CD4-positive, CD25-positive, alpha-beta regulatory T cell (primary cell): ENCODE data around the gene RAB4A. TPM values are rescaled to one million over a fixed set of nuclear protein-coding genes. Genes with fewer than 3 reads are reported as not detected.

Experiments
- ATAC-seq, 2 donors: fragments of 150-1000 bp; cut with Tn5 transposase; one replicate each; pipeline ENCODE4 v1.10.0; 2021; ENCODE audit warnings: low read depth in 2 of 2, moderate number of reproducible peaks in 2 of 2, moderate library complexity in 1 of 2
- DNase-seq, 3 donors: peaks; one replicate each; pipeline versions ENCODE4 v3.0.0 to v3.0.0-alpha.2; 2012 to 2022; ENCODE audit warnings: mixed read lengths in 1 of 3
- H3K27ac ChIP-seq: one replicate; pipeline ENCODE4 v1.7.0; 2013; ENCODE audit warnings: mild to moderate bottlenecking, low read length; ENCODE audit not compliant: insufficient read depth, poor library complexity, severe bottlenecking
- H3K27me3 ChIP-seq: one replicate; pipeline ENCODE4 v1.7.0; 2013; ENCODE audit warnings: low read length; ENCODE audit not compliant: control insufficient read depth, insufficient read depth
- H3K36me3 ChIP-seq: one replicate; pipeline ENCODE4 v1.7.0; 2013; ENCODE audit warnings: mild to moderate bottlenecking, low read length, moderate library complexity; ENCODE audit not compliant: control insufficient read depth, insufficient read depth
- H3K4me1 ChIP-seq: 2 replicates; pipeline ENCODE4 v1.7.0; 2013; ENCODE audit warnings: mild to moderate bottlenecking, low read length; ENCODE audit not compliant: insufficient read depth, control insufficient read depth, poor library complexity, severe bottlenecking
- H3K4me3 ChIP-seq: one replicate; pipeline ENCODE4 v1.7.0; 2013; ENCODE audit warnings: low read depth, mild to moderate bottlenecking, low read length, moderate library complexity
- H3K9me3 ChIP-seq, 2 experiments: 1 replicate in 1 of 2; 2 replicates in 1 of 2; pipeline ENCODE4 v1.7.0; 2013; ENCODE audit warnings: low read length in 2 of 2, mild to moderate bottlenecking in 1 of 2, moderate library complexity in 1 of 2; ENCODE audit not compliant: control insufficient read depth in 2 of 2
- H3K27ac Mint-ChIP-seq, 3 donors: one replicate each; pipeline ENCODE4 v1.8.0; 2020 to 2022; ENCODE audit warnings: mild to moderate bottlenecking in 3 of 3, mixed read lengths in 3 of 3, moderate library complexity in 2 of 3
- H3K27me3 Mint-ChIP-seq: one replicate; pipeline ENCODE4 v1.8.0; 2022; ENCODE audit warnings: mild to moderate bottlenecking, mixed read lengths
- H3K36me3 Mint-ChIP-seq: one replicate; pipeline ENCODE4 v1.8.0; 2020; ENCODE audit warnings: mixed read lengths
- H3K4me1 Mint-ChIP-seq, 4 donors: one replicate each; pipeline ENCODE4 v1.8.0; 2020 to 2022; ENCODE audit warnings: mixed read lengths in 4 of 4, mild to moderate bottlenecking in 1 of 4
- H3K4me3 Mint-ChIP-seq, 4 donors: one replicate each; pipeline ENCODE4 v1.8.0; 2020 to 2022; ENCODE audit warnings: mild to moderate bottlenecking in 4 of 4, mixed read lengths in 4 of 4, moderate library complexity in 3 of 4
- H3K9me3 Mint-ChIP-seq, 7 donors: one replicate each; pipeline ENCODE4 v1.8.0; 2020 to 2022; ENCODE audit warnings: mixed read lengths in 7 of 7, mild to moderate bottlenecking in 3 of 7, moderate library complexity in 2 of 7
- polyA plus RNA-seq, 4 donors: library from polyadenylated mRNA; unstranded; fragments of 300-500 nt; fragmentation: Illumina TruSeq; gene quantifications; one replicate each; pipeline ENCODE4 v1.2.3, GENCODE V29; 2021
- total RNA-seq: library from RNA; stranded (reverse); gene quantifications from one replicate; pipeline ENCODE4 v1.2.3, GENCODE V29; 2022

RAB4A gene
- total and polyA plus RNA-seq, 5 donors from 2014 or later = 23.2 to 33.4 (median 24.6) TPM

DNA sequence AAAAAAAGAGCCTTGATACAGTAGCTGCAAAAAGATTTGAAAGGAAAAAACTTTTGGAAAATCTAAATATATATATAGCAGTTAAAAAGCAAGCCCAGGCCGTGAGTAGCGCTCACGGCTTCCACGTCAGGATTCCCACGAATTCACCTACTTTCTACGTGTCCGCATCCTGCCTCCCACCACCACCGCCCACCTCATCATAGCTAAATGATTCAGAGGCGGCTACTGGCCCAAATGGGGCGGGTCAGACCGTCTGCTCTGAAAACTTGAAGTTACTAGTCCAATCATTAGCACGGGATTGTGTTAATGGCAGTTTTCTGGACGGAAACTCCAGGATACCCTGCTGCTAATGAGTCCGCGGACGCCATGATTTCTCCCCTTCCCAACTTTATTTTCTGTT lies 73.2 kb downstream of the RAB4A start:
- H3K9me3 ChIP-seq = no peaks in the 10 kb centered on the region
- no peaks in the 10 kb centered on the region for H3K27me3 ChIP-seq
- H3K36me3 ChIP-seq = no peaks in the 10 kb centered on the region
- H3K4me3 ChIP-seq = no peak overlapping the region
- Mint-ChIP-seq H3K4me3 (peak overlapping the region; percentile 64 to 88 (median 86)), H3K9me3 (peaks cover 0 to 1% (median 0%) of the 10 kb centered on the region in 7 donors), H3K27ac (no peak overlapping the region), H3K27me3 (peaks cover 29% of the 10 kb centered on the region), H3K4me1 (peaks cover 15 to 33% (median 24%) of the 10 kb centered on the region in 4 donors), H3K36me3 (no peaks in the 10 kb centered on the region)
- H3K27ac ChIP-seq = no peak overlapping the region
- DNase-seq (no peak), ATAC-seq (no peak)
- H3K4me1 ChIP-seq = peaks cover 15% of the 10 kb centered on the region

DNA sequence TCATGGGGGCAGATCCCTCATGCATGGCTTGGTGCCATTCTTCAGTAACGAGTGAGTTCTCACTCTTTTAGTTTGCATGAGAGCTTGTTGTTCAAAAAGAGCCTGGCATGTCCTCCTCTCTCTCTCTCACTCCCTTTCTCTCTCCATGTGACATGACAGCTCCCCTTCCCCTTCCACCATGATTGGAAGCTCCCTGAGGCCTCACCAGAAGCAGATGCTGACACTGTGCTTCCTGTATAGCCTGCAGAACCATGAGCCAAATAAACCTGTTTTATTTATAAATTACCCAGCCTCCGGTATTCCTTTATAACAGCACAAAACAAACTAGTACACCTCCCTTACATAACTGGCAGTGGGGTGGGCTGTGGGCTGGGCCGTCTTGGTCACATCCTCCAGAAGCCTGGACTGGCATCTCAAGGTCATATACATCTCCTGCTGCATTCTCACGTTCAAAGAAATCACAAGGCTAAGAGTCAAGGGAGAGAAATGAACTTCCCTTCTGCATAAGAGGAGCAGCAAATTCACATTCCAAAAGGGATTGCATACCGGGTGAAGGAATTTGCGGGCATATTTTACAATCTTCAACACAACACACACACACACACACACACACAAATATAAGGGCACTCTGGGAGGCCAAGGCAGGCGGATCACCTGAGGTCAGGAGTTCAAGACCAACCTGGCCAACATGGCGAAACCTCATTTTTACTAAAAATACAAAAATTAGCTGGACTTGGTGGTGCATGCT lies 74.2 kb downstream of the RAB4A start:
- Mint-ChIP-seq H3K9me3 (peaks cover 0 to 2% (median 0%) of the 10 kb centered on the region in 7 donors), H3K27me3 (peaks cover 38% of the 10 kb centered on the region), H3K4me1 (peaks cover 11 to 29% (median 19%) of the 10 kb centered on the region in 4 donors), H3K4me3 (peak overlapping the region in 3 of 4 donors; percentile 36 to 86 (median 40)), H3K27ac (no peak overlapping the region), H3K36me3 (no peaks in the 10 kb centered on the region)
- DNase-seq = no peak
- Histone ChIP-seq H3K4me3 (no peak overlapping the region), H3K4me1 (peaks cover 15% of the 10 kb centered on the region), H3K27me3 (no peaks in the 10 kb centered on the region), H3K27ac (no peak overlapping the region), H3K36me3 (no peaks in the 10 kb centered on the region), H3K9me3 (no peaks in the 10 kb centered on the region)
- no peak for ATAC-seq

DNA sequence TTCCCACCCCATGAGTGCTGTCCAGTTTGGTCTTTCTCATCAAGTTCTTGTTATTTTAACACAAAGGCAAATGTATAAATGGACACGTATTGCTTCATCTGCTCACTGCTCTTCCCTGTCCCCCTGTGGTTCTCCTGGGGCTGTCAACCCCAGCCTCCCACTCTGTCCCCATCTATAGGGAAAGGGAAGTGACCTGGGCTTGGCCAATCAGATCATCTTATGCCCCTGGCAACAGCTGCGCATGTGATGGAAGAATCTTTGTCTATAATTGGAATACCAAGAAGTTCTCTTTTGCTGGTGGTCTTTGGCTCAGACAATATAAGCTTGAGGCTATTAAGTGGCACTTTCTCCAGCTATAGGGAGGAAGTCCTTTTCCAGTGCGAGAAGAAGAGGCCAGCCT lies 76.6 kb downstream of the RAB4A start:
- ATAC-seq (no peak), DNase-seq (no peak)
- Mint-ChIP-seq H3K27me3 (peaks cover 33% of the 10 kb centered on the region), H3K4me3 (peak overlapping the region in 1 of 4 donors; percentile 43), H3K4me1 (peaks cover 5 to 16% (median 8%) of the 10 kb centered on the region in 4 donors), H3K36me3 (no peaks in the 10 kb centered on the region), H3K9me3 (peaks cover 0 to 2% (median 0%) of the 10 kb centered on the region in 7 donors), H3K27ac (no peak overlapping the region)
- no peak overlapping the region for H3K27ac ChIP-seq
- H3K27me3 ChIP-seq = peaks cover 4% of the 10 kb centered on the region
- H3K36me3 ChIP-seq = no peaks in the 10 kb centered on the region
- peaks cover 6% of the 10 kb centered on the region for H3K4me1 ChIP-seq
- no peak overlapping the region for H3K4me3 ChIP-seq
- H3K9me3 ChIP-seq = no peaks in the 10 kb centered on the region

DNA sequence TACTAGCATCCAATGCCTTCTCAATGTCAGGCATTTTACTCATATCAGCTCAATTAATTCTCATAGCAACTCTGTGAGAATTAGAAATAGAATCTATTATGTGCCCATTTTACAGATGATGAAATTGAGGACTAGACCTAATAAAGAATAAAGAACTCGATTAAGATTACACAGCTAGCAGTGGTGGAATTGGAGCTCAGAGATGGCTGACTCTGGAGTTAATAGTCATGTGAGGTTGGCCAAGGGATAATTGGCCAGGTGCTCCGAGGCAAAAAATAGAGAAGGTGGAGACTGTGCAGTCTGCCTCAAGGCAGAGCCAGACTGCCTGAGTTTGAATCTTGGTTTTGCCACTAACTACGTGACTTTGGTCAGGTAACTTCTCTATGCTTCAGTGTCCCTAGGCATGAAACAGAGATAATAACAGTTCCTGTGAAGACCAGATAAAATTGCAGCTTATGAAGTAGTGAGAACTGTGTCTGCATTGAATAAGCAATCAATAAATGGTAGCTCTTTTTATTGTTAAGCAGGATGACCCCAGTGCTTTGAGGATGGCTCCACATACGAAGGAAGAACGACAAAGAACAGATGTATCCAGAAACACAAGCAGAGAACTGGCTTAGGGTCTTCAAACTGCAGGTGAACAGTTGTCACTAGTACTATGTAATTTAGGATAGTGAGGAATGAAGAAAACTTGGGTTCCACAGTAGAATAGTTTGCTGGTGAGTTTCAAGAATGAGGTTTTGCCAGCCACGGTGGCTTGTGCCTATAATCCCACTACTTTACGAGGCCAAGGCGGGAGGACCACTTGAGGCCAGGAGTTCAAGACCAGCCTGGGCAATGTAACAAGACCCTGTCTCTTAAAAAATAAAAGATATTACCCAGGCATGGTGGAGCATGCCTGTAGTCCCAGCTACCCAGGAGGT lies 78.8 kb downstream of the RAB4A start:
- Mint-ChIP-seq H3K4me1 (peaks cover 0 to 5% (median under 1%) of the 10 kb centered on the region in 4 donors), H3K9me3 (peaks cover 0 to 2% (median 0%) of the 10 kb centered on the region in 7 donors), H3K27ac (no peak overlapping the region), H3K4me3 (no peak overlapping the region), H3K36me3 (no peaks in the 10 kb centered on the region), H3K27me3 (peaks cover 27% of the 10 kb centered on the region)
- no peak overlapping the region for H3K27ac ChIP-seq
- H3K36me3 ChIP-seq = no peaks in the 10 kb centered on the region
- DNase-seq = no peak
- no peak for ATAC-seq
- no peaks in the 10 kb centered on the region for H3K4me1 ChIP-seq
- H3K27me3 ChIP-seq = peaks cover 12% of the 10 kb centered on the region
- peaks cover 0 to 5% of the 10 kb centered on the region in 2 experiments for H3K9me3 ChIP-seq
- no peak overlapping the region for H3K4me3 ChIP-seq

DNA sequence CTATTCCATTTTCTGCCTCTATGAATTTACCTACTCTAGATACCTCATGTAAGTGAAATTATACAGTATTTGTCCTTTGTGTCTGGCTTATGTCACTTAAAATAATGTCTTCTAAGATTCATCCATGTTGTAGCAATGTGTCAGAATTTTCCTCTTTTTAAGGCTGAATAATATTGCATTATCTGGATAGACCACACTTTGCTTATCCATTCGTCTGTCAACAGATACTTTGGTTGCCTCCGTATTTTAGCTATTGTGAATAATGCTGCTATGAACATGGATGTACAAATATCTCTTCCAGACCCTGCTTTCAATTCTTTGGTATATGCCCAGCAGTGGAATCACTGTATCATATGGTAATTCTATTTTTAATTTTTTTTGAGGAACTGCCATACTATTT lies 82.1 kb downstream of the RAB4A start:
- Mint-ChIP-seq H3K36me3 (no peaks in the 10 kb centered on the region), H3K9me3 (peaks cover 0 to 12% (median 2%) of the 10 kb centered on the region in 7 donors), H3K27me3 (peaks cover 42% of the 10 kb centered on the region), H3K4me1 (no peaks in the 10 kb centered on the region), H3K27ac (peak overlapping the region in 1 of 3 donors; percentile 0), H3K4me3 (no peak overlapping the region)
- H3K9me3 ChIP-seq = peaks cover 0 to 11% of the 10 kb centered on the region in 2 experiments
- no peak for ATAC-seq
- H3K4me1 ChIP-seq = no peaks in the 10 kb centered on the region
- H3K4me3 ChIP-seq = no peak overlapping the region
- H3K27me3 ChIP-seq = peaks cover 15% of the 10 kb centered on the region
- H3K27ac ChIP-seq = no peak overlapping the region
- H3K36me3 ChIP-seq = no peaks in the 10 kb centered on the region
- no peak for DNase-seq

DNA sequence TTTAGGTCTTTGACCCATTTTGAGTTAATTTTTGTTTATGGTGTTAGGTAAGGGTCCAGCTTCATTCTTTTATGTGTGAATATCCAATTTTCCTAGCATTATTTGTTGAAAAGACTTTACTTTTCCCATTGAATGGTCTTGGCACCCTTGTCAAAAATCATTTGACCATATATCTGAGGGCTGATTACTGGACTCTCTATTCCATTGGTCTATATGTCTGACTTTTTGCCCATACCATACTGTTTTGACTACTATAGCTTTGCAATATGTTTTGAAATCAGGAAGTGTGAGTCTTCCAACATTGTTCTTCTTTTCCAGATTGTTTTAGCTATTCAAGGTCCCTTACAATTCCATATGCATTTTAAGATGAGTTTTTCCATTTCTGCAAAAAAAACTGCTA lies 83.3 kb downstream of the RAB4A start:
- no peaks in the 10 kb centered on the region for H3K4me1 ChIP-seq
- peaks cover 51% of the 10 kb centered on the region for H3K27me3 Mint-ChIP-seq
- peaks cover 0 to 12% (median 2%) of the 10 kb centered on the region in 7 donors for H3K9me3 Mint-ChIP-seq
- ATAC-seq = no peak
- peaks cover 0 to 11% of the 10 kb centered on the region in 2 experiments for H3K9me3 ChIP-seq
- no peak overlapping the region for H3K4me3 ChIP-seq
- H3K36me3 ChIP-seq = no peaks in the 10 kb centered on the region
- H3K4me3 Mint-ChIP-seq = no peak overlapping the region
- H3K27ac Mint-ChIP-seq = no peak overlapping the region
- no peaks in the 10 kb centered on the region for H3K36me3 Mint-ChIP-seq
- no peak for DNase-seq
- no peak overlapping the region for H3K27ac ChIP-seq
- peaks cover 15% of the 10 kb centered on the region for H3K27me3 ChIP-seq
- no peaks in the 10 kb centered on the region for H3K4me1 Mint-ChIP-seq
